ENCODE data around the gene PPP2R5B.

Gene PPP2R5B

DNA sequence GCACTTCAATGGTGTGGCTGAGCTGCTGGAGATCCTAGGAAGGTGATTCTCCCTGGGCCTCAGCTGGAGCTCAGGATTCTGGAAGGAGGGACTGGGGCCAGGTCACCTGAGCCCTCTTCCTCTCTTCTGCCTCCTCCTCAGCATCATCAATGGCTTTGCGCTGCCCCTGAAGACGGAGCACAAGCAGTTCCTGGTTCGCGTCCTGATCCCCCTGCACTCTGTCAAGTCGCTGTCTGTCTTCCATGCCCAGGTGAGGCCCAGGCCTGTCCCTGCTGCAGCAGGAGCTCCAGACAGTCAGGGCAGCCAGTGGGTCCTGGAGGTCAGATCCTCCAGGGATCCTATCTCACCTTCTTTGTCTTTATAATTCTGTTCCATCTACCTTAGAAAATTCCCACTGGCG is 5.9 kb downstream of the PPP2R5B start:
- H3K4me3 ChIP-seq (ENCODE audit: severe bottlenecking) = no peak overlapping the region
- no peaks in the 10 kb centered on the region for H3K4me1 ChIP-seq (ENCODE audit: insufficient read depth, poor library complexity, severe bottlenecking)
- H3K27me3 ChIP-seq (ENCODE audit: insufficient read depth, poor library complexity, severe bottlenecking) = no peaks in the 10 kb centered on the region
- no peaks in the 10 kb centered on the region for H3K9me3 ChIP-seq (ENCODE audit: severe bottlenecking)
- peaks cover 35% of the 10 kb centered on the region for H3K36me3 ChIP-seq (ENCODE audit: low read depth)
- DNase-seq (ENCODE audit: low spot score) = no peak
- ATAC-seq (ENCODE audit: low read depth) = no peak
- no peak overlapping the region for H3K27ac ChIP-seq (ENCODE audit: poor library complexity, severe bottlenecking)
- TF ChIP-seq, protein P1, sequence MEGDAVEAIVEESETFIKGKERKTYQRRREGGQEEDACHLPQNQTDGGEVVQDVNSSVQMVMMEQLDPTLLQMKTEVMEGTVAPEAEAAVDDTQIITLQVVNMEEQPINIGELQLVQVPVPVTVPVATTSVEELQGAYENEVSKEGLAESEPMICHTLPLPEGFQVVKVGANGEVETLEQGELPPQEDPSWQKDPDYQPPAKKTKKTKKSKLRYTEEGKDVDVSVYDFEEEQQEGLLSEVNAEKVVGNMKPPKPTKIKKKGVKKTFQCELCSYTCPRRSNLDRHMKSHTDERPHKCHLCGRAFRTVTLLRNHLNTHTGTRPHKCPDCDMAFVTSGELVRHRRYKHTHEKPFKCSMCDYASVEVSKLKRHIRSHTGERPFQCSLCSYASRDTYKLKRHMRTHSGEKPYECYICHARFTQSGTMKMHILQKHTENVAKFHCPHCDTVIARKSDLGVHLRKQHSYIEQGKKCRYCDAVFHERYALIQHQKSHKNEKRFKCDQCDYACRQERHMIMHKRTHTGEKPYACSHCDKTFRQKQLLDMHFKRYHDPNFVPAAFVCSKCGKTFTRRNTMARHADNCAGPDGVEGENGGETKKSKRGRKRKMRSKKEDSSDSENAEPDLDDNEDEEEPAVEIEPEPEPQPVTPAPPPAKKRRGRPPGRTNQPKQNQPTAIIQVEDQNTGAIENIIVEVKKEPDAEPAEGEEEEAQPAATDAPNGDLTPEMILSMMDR (IDR thresholded peaks at IDR 0.05; ENCODE audit: poor library complexity, severe bottlenecking) = no peak

DNA sequence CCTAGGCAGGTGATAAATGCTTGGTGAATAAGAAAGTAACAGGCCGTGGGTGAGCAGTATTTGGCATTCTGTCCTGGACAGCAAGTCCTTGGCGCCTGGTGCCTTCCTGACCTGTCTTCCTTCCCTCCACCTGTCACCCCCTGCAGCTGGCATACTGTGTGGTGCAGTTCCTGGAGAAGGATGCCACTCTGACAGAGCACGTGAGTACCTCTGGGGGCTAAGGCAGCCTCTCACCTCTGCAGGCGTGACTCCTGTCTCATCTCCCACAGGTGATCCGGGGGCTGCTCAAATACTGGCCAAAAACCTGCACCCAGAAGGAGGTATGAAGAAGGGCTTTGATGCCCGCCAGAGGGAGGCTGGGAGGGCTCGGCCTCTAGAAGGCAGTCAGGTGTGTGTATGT is 6.8 kb downstream of the PPP2R5B start:
- Histone ChIP-seq H3K9me3 (ENCODE audit: severe bottlenecking) (no peaks in the 10 kb centered on the region), H3K36me3 (ENCODE audit: low read depth) (peaks cover 35% of the 10 kb centered on the region), H3K4me1 (ENCODE audit: insufficient read depth, poor library complexity, severe bottlenecking) (no peaks in the 10 kb centered on the region), H3K27me3 (ENCODE audit: insufficient read depth, poor library complexity, severe bottlenecking) (no peaks in the 10 kb centered on the region), H3K27ac (ENCODE audit: poor library complexity, severe bottlenecking) (no peak overlapping the region), H3K4me3 (ENCODE audit: severe bottlenecking) (no peak overlapping the region)
- no peak for DNase-seq (ENCODE audit: low spot score)
- ATAC-seq (ENCODE audit: low read depth) = no peak
- TF ChIP-seq, protein P1 (IDR thresholded peaks at IDR 0.05; ENCODE audit: poor library complexity, severe bottlenecking) = no peak

DNA sequence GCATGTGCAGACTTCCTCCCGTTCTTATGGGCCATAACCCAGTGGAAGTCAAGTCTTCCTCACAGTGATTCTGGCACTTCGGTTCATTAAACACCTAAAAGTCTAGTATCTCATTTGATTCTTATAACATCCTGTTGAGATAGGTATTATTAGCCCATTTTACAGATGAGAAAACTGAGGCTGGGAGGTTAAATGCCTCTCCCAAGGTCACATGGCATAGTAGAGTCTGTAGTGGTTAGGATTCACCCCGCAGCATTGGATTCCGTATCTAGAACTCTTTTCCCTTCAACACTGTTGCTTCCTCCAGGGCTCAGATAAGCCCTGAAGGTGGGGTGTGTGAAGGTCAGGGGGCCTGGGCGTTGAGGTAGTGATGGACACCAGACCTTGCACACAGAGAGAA is 7.8 kb downstream of the PPP2R5B start:
- Histone ChIP-seq H3K27me3 (ENCODE audit: insufficient read depth, poor library complexity, severe bottlenecking) (no peaks in the 10 kb centered on the region), H3K4me1 (ENCODE audit: insufficient read depth, poor library complexity, severe bottlenecking) (no peaks in the 10 kb centered on the region), H3K36me3 (ENCODE audit: low read depth) (peaks cover 35% of the 10 kb centered on the region), H3K27ac (ENCODE audit: poor library complexity, severe bottlenecking) (no peak overlapping the region), H3K4me3 (ENCODE audit: severe bottlenecking) (no peak overlapping the region), H3K9me3 (ENCODE audit: severe bottlenecking) (no peaks in the 10 kb centered on the region)
- ATAC-seq (ENCODE audit: low read depth) = no peak
- DNase-seq (ENCODE audit: low spot score) = no peak
- TF ChIP-seq, protein P1 (IDR thresholded peaks at IDR 0.05; ENCODE audit: poor library complexity, severe bottlenecking) = no peak

DNA sequence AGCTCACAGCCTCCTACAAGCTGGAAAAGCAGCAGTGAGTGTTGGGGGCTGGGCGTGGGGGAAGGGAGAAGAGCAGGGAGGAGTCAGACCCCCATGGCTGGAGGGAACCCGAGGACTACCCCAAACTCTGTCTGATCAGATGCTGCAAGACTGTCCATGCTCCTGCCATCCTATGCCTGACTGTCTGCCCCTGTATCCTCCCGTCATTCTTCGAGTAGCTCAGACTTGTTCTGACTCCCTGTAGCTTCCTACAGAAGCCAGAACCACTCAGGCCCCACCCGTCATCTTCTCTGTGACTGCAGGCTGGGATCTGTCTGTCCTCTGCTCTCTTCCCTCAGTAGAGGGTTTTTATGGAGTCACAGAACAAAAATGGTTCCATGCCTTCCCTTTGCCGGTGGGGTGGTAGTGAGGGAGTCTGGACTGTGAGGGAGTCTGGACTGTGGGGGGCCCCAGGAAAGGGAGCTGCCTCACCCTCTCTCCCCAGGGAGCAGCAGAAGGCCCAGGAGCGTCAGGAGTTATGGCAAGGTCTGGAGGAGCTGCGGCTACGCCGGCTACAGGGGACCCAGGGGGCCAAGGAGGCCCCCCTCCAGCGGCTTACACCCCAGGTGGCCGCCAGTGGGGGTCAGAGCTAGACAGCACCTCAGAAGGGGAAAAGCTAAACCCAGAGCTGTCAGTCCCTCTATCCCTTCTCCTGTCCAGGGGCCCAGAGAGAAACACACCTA is 8.9 kb downstream of the PPP2R5B start:
- ATAC-seq (ENCODE audit: low read depth) (no peak), DNase-seq (ENCODE audit: low spot score) (no peak)
- Histone ChIP-seq H3K27ac (ENCODE audit: poor library complexity, severe bottlenecking) (no peak overlapping the region), H3K4me3 (ENCODE audit: severe bottlenecking) (no peak overlapping the region), H3K4me1 (ENCODE audit: insufficient read depth, poor library complexity, severe bottlenecking) (no peaks in the 10 kb centered on the region), H3K9me3 (ENCODE audit: severe bottlenecking) (no peaks in the 10 kb centered on the region), H3K36me3 (ENCODE audit: low read depth) (peaks cover 32% of the 10 kb centered on the region), H3K27me3 (ENCODE audit: insufficient read depth, poor library complexity, severe bottlenecking) (no peaks in the 10 kb centered on the region)
- TF ChIP-seq, protein P1 (IDR thresholded peaks at IDR 0.05; ENCODE audit: poor library complexity, severe bottlenecking) = no peak

DNA sequence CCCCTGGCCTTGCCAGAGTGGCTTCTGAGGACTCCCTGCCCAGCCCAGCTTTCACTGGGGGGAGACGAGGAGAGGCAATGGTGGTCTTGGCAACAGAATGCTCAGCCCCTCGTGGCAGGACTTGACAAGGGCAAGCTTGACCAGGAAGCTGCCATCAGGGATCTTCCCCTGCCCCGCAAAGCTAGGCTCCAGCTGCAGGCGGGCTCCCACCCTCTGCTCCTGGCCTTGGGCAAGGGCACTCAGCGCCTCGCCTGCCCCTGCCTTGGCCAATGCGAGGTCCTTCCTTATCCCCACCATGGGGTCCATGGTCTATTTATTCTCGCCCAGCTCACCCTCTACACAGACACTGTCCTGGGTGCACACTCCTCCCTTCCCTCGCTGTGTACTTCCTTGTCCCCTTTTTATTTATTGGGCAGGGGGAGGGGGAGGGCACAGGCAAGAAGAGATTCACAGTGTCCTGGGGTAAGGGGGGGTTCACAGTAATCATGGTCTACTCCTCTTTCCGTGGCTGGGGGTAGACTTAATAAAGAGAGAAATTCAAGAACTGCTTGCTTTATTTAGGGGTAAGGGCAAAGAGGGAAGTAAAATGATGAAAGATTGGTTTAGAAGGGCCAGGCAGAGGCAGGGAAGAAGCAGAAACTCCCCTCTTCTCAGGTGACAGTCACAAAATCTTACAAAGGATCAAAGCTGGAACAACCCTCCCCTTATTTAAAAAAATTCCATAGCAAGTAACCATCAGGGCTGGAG is 9.6 kb downstream of the PPP2R5B start:
- Histone ChIP-seq H3K9me3 (ENCODE audit: severe bottlenecking) (no peaks in the 10 kb centered on the region), H3K4me3 (ENCODE audit: severe bottlenecking) (no peak overlapping the region), H3K4me1 (ENCODE audit: insufficient read depth, poor library complexity, severe bottlenecking) (no peaks in the 10 kb centered on the region), H3K27me3 (ENCODE audit: insufficient read depth, poor library complexity, severe bottlenecking) (no peaks in the 10 kb centered on the region), H3K36me3 (ENCODE audit: low read depth) (peaks cover 30% of the 10 kb centered on the region), H3K27ac (ENCODE audit: poor library complexity, severe bottlenecking) (no peak overlapping the region)
- TF ChIP-seq, protein P1 (IDR thresholded peaks at IDR 0.05; ENCODE audit: poor library complexity, severe bottlenecking) = no peak
- ATAC-seq (ENCODE audit: low read depth) = no peak
- DNase-seq (ENCODE audit: low spot score) = no peak
